Measurements from ENCODE around the gene TRANK1.
A peak's percentile ranks its signal among the peaks of the same experiment; 100 is the strongest.

TRANK1 gene

DNA sequence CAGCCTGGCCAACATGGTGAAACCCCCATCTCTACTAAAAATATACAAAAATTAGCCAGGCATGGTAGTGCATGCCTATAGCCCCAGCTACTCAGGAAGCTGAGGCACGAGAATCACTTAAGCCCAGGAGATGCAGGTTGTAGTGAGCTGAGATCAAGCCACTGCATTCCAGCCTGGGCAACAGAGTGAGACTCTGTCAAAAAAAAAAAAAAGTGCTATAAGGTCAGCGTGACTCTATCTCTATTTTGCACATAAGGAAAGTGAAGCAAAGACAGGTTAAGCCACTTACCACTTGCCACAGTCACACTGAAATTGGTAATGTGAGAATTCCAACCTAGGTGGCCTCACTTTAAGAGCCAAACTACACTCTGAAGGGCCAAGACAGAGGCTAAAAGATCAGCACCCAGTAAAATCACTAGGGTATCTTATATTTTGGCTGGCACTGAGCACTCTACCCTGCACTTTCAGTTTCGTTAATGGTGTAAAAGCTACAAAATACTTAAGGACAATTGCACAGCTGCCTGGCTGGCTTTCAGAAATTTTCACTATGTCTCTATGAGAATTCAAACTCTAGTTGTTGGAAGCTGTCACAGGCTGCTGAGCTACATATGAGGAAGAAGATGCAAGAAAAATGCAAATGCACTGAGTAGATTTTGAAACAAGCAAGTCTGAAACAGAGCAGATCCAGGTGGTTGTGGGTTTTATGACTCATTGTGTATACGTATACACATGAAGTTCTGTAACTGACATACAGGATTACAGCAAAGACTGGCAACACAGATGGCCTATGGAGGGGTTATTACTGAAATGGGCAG, 32.7 kb downstream of the TRANK1 start:
- H3K27ac ChIP-seq: no peak overlapping the region
- H3K9ac ChIP-seq: no peak overlapping the region
- no peak overlapping the region for H3K4me2 ChIP-seq (ENCODE audit: low read length)
- no peaks in the 10 kb centered on the region for H3K4me1 ChIP-seq
- no peaks in the 10 kb centered on the region for H3K27me3 ChIP-seq (ENCODE audit: control insufficient read depth, insufficient read depth, low read length)
- TF ChIP-seq, protein P1, sequence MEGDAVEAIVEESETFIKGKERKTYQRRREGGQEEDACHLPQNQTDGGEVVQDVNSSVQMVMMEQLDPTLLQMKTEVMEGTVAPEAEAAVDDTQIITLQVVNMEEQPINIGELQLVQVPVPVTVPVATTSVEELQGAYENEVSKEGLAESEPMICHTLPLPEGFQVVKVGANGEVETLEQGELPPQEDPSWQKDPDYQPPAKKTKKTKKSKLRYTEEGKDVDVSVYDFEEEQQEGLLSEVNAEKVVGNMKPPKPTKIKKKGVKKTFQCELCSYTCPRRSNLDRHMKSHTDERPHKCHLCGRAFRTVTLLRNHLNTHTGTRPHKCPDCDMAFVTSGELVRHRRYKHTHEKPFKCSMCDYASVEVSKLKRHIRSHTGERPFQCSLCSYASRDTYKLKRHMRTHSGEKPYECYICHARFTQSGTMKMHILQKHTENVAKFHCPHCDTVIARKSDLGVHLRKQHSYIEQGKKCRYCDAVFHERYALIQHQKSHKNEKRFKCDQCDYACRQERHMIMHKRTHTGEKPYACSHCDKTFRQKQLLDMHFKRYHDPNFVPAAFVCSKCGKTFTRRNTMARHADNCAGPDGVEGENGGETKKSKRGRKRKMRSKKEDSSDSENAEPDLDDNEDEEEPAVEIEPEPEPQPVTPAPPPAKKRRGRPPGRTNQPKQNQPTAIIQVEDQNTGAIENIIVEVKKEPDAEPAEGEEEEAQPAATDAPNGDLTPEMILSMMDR (IDR thresholded peaks at IDR 0.05): no peak
- no peaks in the 10 kb centered on the region for H3K79me2 ChIP-seq
- H3K9me3 ChIP-seq (ENCODE audit: control insufficient read depth, low read length): no peaks in the 10 kb centered on the region
- no peak overlapping the region for H2AFZ ChIP-seq
- H3K36me3 ChIP-seq (ENCODE audit: control insufficient read depth, insufficient read depth, low read length): no peaks in the 10 kb centered on the region
- no peak overlapping the region for H3K4me3 ChIP-seq (ENCODE audit: low read depth, low read length)

DNA sequence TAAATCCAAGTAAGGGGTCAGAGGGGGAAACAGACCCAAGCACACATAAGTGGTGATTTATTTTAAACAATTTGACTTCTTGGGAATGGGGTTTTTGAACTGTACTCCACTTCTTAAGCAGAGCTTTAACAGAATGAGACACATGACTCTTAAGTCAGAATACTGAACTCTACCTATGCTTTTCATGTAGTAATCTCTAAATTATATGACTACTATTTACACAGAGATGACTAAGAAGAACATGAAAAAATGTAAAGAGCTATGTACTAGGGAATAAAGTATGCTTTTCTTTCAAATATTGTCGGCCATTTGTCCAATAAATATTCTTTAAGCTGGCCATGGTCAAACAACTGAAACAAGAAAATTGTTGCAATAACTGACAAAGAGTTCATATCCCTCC, 35.2 kb downstream of the TRANK1 start:
- TF ChIP-seq, protein P1 (IDR thresholded peaks at IDR 0.05): no peak
- Histone ChIP-seq H3K79me2 (no peaks in the 10 kb centered on the region), H3K4me2 (ENCODE audit: low read length) (no peak overlapping the region), H3K27me3 (ENCODE audit: control insufficient read depth, insufficient read depth, low read length) (no peaks in the 10 kb centered on the region), H3K9me3 (ENCODE audit: control insufficient read depth, low read length) (no peaks in the 10 kb centered on the region), H3K36me3 (ENCODE audit: control insufficient read depth, insufficient read depth, low read length) (no peaks in the 10 kb centered on the region), H3K9ac (no peak overlapping the region), H3K4me3 (ENCODE audit: low read depth, low read length) (no peak overlapping the region), H3K4me1 (no peaks in the 10 kb centered on the region), H2AFZ (no peak overlapping the region), H3K27ac (no peak overlapping the region)

DNA sequence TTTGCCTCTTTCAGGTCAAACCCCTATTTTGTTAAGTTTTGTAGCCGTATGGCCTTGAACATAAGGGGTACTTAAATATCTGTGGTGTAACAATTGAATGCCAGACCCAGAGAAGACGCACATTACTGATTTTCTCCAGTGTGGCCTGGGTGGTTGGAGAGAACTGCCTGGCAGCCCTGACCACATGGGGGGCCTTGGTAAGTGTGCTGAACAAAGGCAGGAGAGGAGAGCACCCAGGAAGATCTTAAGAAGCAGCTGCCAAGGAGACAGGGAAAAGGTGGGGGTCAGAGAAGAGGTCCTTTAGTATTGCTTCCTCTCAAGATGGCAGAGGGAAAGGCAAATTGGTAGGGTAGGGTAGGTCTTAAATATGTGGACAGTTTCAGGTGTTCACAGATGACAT, 35.7 kb downstream of the TRANK1 start:
- Histone ChIP-seq H3K79me2 (no peaks in the 10 kb centered on the region), H3K4me1 (no peaks in the 10 kb centered on the region), H3K36me3 (ENCODE audit: control insufficient read depth, insufficient read depth, low read length) (no peaks in the 10 kb centered on the region), H3K9me3 (ENCODE audit: control insufficient read depth, low read length) (no peaks in the 10 kb centered on the region), H3K27ac (no peak overlapping the region), H3K4me2 (ENCODE audit: low read length) (no peak overlapping the region), H3K9ac (no peak overlapping the region), H3K27me3 (ENCODE audit: control insufficient read depth, insufficient read depth, low read length) (no peaks in the 10 kb centered on the region), H2AFZ (no peak overlapping the region), H3K4me3 (ENCODE audit: low read depth, low read length) (no peak overlapping the region)
- TF ChIP-seq, protein P1 (IDR thresholded peaks at IDR 0.05): no peak

DNA sequence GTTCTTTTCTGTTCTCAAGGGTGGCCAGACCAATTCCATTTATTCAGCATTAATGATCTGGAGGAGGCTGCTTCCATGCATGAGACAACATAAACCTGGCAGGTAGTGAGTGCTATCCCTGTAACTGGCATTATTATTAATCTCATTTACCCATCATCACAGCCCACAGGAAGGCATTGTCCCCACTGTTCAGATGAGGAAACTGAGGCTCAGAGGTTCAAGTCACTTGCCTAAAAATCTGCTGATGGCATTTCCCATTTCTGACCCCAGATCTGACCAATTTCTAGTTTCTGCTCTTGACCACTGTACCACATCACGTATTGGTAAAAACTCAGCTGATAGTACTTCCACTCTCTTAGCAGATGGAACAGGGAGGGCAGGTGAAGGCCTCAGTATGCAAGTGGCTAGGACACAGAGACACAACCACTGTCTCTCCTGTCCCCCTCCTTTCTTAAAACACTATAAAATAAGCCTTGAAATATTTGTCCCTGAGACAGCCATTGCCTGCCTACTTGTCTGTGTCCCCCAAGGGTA, 36.1 kb downstream of the TRANK1 start:
- H3K9ac ChIP-seq: no peak overlapping the region
- H3K9me3 ChIP-seq (ENCODE audit: control insufficient read depth, low read length): no peaks in the 10 kb centered on the region
- peak overlapping the region; percentile 66 for H3K4me3 ChIP-seq (ENCODE audit: low read depth, low read length)
- peak overlapping the region; percentile 40 for H3K27ac ChIP-seq
- no peaks in the 10 kb centered on the region for H3K36me3 ChIP-seq (ENCODE audit: control insufficient read depth, insufficient read depth, low read length)
- H3K4me1 ChIP-seq: no peaks in the 10 kb centered on the region
- H2AFZ ChIP-seq: peak overlapping the region; percentile 80
- TF ChIP-seq, protein P1 (IDR thresholded peaks at IDR 0.05): no peak
- no peaks in the 10 kb centered on the region for H3K27me3 ChIP-seq (ENCODE audit: control insufficient read depth, insufficient read depth, low read length)
- peak overlapping the region; percentile 57 for H3K4me2 ChIP-seq (ENCODE audit: low read length)
- H3K79me2 ChIP-seq: no peaks in the 10 kb centered on the region
